HG02973 (cell line): Measurements from ENCODE around the gene PTGER2.

Source experiments
- ATAC-seq: cut with Tn5 transposase; IDR thresholded peaks from one replicate; pipeline ENCODE4 v1.9.1; 2021; ENCODE audit warnings: moderate library complexity; ENCODE audit not compliant: unreplicated experiment

PTGER2 gene

GRCh38 chr14:52333823-52334657 lies 19.9 kb downstream of the PTGER2 start:
- no peak for ATAC-seq

GRCh38 chr14:52336241-52336640 lies 22.1 kb downstream of the PTGER2 start:
- ATAC-seq: no peak

- ATAC-seq: no peak
These were observed 24.1 kb downstream of the PTGER2 start for GRCh38 chr14:52338051-52338681.

- no peak for ATAC-seq
These were observed 25.1 kb downstream of the PTGER2 start for GRCh38 chr14:52339262-52339661.

- ATAC-seq: no peak
These were observed 28.9 kb downstream of the PTGER2 start for GRCh38 chr14:52342849-52343596.

GRCh38 chr14:52346778-52347177 lies 32.7 kb downstream of the PTGER2 start:
- ATAC-seq: no peak

GRCh38 chr14:52348279-52348678 lies 34.2 kb downstream of the PTGER2 start:
- no peak for ATAC-seq

GRCh38 chr14:52348776-52349175 lies 34.7 kb downstream of the PTGER2 start:
- no peak for ATAC-seq

GRCh38 chr14:52349731-52350130 lies 35.6 kb downstream of the PTGER2 start:
- ATAC-seq: no peak

- no peak for ATAC-seq
These were observed 36.3 kb downstream of the PTGER2 start for GRCh38 chr14:52350445-52350844.

- peak; percentile 13 for ATAC-seq
These were observed 37.3 kb downstream of the PTGER2 start for GRCh38 chr14:52351233-52352060.

- peak; percentile 73 for ATAC-seq
These were observed 38.0 kb downstream of the PTGER2 start for GRCh38 chr14:52352061-52352491.

- ATAC-seq: no peak
These were observed 38.5 kb downstream of the PTGER2 start for GRCh38 chr14:52352569-52352968.

- no peak for ATAC-seq
These were observed 40.1 kb downstream of the PTGER2 start for GRCh38 chr14:52354242-52354641.

- no peak for ATAC-seq
These were observed 40.9 kb downstream of the PTGER2 start for GRCh38 chr14:52355016-52355431.

- no peak for ATAC-seq
These were observed 41.4 kb downstream of the PTGER2 start for GRCh38 chr14:52355526-52355925.

GRCh38 chr14:52356025-52356424 lies 41.9 kb downstream of the PTGER2 start:
- no peak for ATAC-seq

GRCh38 chr14:52360831-52361230 lies 46.7 kb downstream of the PTGER2 start:
- no peak for ATAC-seq

GRCh38 chr14:52363041-52363704 lies 49.1 kb downstream of the PTGER2 start:
- no peak for ATAC-seq

- ATAC-seq: no peak
These were observed 49.8 kb downstream of the PTGER2 start for GRCh38 chr14:52363961-52364360.
